ENCODE measurements around the gene COL4A2.
A peak's percentile ranks its signal among the peaks of the same experiment; 100 is the strongest.

The COL4A2 gene

GRCh38 chr13:110329798-110330461 lies 22.8 kb downstream of the COL4A2 start:
- Mint-ChIP-seq H3K4me3 (no peak overlapping the region), H3K27me3 (peaks cover 13% of the 10 kb centered on the region), H3K27ac (no peak overlapping the region), H3K4me1 (no peaks in the 10 kb centered on the region), H3K9me3 (no peaks in the 10 kb centered on the region), H3K36me3 (no peaks in the 10 kb centered on the region)

DNA sequence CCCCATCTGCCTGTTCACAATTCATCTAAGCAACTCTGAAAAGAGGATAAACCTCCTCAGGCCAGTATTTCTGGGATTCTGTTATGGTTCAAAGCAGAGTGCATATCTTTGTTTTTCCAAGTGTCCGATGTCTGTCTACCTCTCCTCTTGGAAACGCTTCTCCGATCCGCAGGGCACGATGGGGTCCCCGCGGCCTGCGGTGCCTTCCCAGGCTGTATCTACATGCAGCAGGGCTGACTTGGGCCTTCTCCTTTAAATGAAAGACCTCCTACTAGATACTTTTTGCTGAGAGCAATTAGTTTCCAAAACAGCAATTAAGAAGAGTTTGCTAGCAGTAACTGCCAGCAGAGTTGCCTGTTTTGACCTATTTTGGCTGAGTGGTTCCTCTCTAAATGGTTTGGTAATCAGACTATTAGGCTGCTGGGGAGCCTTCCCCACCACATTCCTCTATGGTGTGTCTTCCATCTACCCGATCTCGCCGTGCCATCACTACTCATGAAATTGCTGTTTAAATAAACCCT lies 23.5 kb downstream of the COL4A2 start:
- Mint-ChIP-seq H3K4me1 (no peaks in the 10 kb centered on the region), H3K4me3 (no peak overlapping the region), H3K27me3 (peaks cover 9% of the 10 kb centered on the region), H3K27ac (no peak overlapping the region), H3K9me3 (no peaks in the 10 kb centered on the region), H3K36me3 (no peaks in the 10 kb centered on the region)

- peaks cover 9% of the 10 kb centered on the region for H3K27me3 Mint-ChIP-seq
- no peak overlapping the region for H3K4me3 Mint-ChIP-seq
- no peak overlapping the region for H3K27ac Mint-ChIP-seq
- no peaks in the 10 kb centered on the region for H3K36me3 Mint-ChIP-seq
- H3K9me3 Mint-ChIP-seq: no peaks in the 10 kb centered on the region
- H3K4me1 Mint-ChIP-seq: no peaks in the 10 kb centered on the region
Measured at GRCh38 chr13:110331362-110331761, 24.3 kb downstream of the COL4A2 start.

- Mint-ChIP-seq H3K4me1 (no peaks in the 10 kb centered on the region), H3K36me3 (no peaks in the 10 kb centered on the region), H3K4me3 (no peak overlapping the region), H3K9me3 (no peaks in the 10 kb centered on the region), H3K27me3 (peaks cover 1% of the 10 kb centered on the region), H3K27ac (no peak overlapping the region)
Measured at GRCh38 chr13:110332750-110333149, 25.7 kb downstream of the COL4A2 start.

- Mint-ChIP-seq H3K36me3 (no peaks in the 10 kb centered on the region), H3K27me3 (peaks cover 1% of the 10 kb centered on the region), H3K4me1 (peaks cover 2% of the 10 kb centered on the region), H3K27ac (no peak overlapping the region), H3K9me3 (no peaks in the 10 kb centered on the region), H3K4me3 (no peak overlapping the region)
Measured at GRCh38 chr13:110333837-110334236, 26.8 kb downstream of the COL4A2 start.

DNA sequence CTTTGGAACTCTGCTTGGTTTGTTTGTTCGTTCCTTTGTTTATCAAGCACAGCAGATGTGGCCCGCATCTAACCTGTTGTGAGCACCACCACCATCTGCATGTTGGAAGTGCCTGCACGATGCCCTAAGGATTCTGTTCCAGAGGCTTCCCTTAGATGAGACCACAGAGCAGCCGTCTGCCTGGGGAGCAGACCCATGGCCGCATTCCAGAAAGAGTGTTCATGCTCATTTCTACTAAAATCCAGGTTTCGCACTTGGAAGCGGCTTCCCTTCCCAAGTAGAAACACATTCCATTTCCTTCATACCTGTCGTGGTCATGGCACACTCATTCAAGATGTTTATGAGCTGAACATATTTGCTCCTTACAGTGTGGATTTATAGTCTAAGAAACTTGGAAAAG lies 27.2 kb downstream of the COL4A2 start:
- no peaks in the 10 kb centered on the region for H3K36me3 Mint-ChIP-seq

DNA sequence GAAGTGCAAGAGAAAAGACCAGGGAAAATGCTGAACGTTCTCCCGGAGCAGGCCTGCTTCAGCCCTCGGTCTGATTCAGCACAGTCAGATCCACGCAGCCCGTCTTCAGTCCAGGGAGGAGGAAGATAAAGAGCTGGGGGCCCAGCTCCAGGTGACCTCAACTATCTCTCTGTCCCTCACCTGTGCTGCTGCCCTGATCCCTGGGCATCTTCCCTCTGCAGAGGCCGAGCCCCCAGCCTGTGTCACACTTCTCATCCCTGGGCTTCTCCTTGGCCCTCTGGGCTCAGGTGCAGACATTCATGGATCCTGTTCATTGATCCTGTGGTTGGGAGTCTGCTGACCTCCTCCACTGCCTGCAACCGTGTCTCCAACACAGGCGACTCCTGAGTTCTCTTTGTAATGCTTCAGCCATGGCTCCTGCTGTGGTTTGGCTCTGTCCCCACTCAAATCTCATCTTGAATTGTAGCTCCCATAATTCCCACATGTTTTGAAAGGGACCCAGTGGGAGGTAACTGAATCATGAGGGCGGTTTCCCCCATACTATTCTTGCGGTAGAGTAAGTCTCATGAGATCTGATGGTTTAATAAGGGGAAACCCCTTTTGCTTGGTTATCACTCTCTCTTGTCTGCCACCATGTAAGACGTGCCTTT lies 27.9 kb downstream of the COL4A2 start:
- Mint-ChIP-seq H3K36me3 (no peaks in the 10 kb centered on the region), H3K27me3 (peaks cover 3% of the 10 kb centered on the region), H3K4me1 (peaks cover 13% of the 10 kb centered on the region), H3K4me3 (no peak overlapping the region), H3K9me3 (no peaks in the 10 kb centered on the region), H3K27ac (no peak overlapping the region)

More for the DNA sequence above, 27.2 kb downstream of the COL4A2 start:
- H3K27me3 Mint-ChIP-seq: peaks cover 3% of the 10 kb centered on the region
- H3K27ac Mint-ChIP-seq: no peak overlapping the region
- peaks cover 6% of the 10 kb centered on the region for H3K4me1 Mint-ChIP-seq
- H3K4me3 Mint-ChIP-seq: no peak overlapping the region
- H3K9me3 Mint-ChIP-seq: no peaks in the 10 kb centered on the region

DNA sequence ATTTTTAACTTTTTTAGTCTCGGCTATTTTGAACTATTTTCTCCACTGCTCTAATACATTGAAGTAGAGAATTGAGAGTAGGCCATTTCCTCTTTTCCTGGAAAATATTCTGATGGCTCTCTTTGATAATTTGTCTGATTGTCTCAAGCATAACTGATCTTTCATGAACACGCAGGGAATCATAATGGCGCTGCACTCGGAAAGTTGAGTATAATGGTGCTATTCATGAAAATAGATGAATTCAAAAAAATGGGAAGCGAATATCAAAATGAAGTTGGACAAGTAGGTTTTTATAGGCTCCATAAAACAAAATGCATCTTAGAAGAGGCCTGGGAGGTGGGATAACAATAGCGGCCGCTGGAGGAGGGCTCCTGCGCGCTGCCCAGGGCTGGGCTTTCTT lies 29.0 kb downstream of the COL4A2 start:
- Mint-ChIP-seq H3K4me1 (peaks cover 24% of the 10 kb centered on the region), H3K4me3 (no peak overlapping the region), H3K9me3 (no peaks in the 10 kb centered on the region), H3K27me3 (peaks cover 3% of the 10 kb centered on the region), H3K36me3 (no peaks in the 10 kb centered on the region), H3K27ac (no peak overlapping the region)

- H3K9me3 Mint-ChIP-seq: no peaks in the 10 kb centered on the region
- H3K36me3 Mint-ChIP-seq: no peaks in the 10 kb centered on the region
- H3K27me3 Mint-ChIP-seq: peaks cover 3% of the 10 kb centered on the region
- no peak overlapping the region for H3K4me3 Mint-ChIP-seq
- no peak overlapping the region for H3K27ac Mint-ChIP-seq
- H3K4me1 Mint-ChIP-seq: peaks cover 30% of the 10 kb centered on the region
Measured at GRCh38 chr13:110336681-110337080, 29.6 kb downstream of the COL4A2 start.

- H3K9me3 Mint-ChIP-seq: no peaks in the 10 kb centered on the region
- H3K4me3 Mint-ChIP-seq: no peak overlapping the region
- H3K4me1 Mint-ChIP-seq: peaks cover 33% of the 10 kb centered on the region
- peaks cover 3% of the 10 kb centered on the region for H3K27me3 Mint-ChIP-seq
- no peaks in the 10 kb centered on the region for H3K36me3 Mint-ChIP-seq
- H3K27ac Mint-ChIP-seq: peak overlapping the region; percentile 51
Measured at GRCh38 chr13:110337247-110337646, 30.2 kb downstream of the COL4A2 start.

DNA sequence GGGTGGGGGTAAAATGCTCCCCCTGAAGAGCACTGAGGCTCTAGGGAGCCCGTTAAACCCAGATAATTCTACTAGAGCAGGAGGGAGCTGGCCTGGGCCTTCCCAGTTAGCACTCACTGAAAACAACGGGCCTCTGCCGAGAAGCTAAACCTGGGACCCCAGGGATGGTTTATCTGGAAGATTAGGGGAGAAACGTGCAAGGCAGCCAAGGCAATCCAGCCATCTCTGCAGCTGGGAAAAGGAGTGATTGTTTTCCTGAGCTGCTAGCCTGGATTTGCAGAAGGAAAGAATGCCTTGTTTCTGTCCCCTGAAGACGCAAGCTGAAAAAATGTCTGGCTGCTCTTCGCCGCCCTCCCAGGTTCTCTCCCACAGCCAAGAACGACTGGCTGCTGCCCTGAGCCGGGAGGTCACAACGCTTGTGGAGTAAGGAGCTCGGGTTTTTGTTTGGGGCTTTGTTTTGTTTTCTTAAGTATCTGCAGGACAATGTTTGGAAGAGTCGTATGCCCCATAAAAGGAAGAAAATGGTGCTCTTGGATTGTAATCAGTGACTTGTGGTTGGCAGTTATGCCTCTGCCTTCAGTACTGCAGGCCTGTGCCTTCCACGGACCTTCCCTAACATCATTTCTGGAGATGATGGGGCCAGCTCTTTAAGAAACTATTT lies 31.5 kb downstream of the COL4A2 start:
- peaks cover 33% of the 10 kb centered on the region for H3K4me1 Mint-ChIP-seq
- H3K27ac Mint-ChIP-seq: no peak overlapping the region
- H3K9me3 Mint-ChIP-seq: no peaks in the 10 kb centered on the region
- no peak overlapping the region for H3K4me3 Mint-ChIP-seq
- peaks cover 3% of the 10 kb centered on the region for H3K27me3 Mint-ChIP-seq
- no peaks in the 10 kb centered on the region for H3K36me3 Mint-ChIP-seq

DNA sequence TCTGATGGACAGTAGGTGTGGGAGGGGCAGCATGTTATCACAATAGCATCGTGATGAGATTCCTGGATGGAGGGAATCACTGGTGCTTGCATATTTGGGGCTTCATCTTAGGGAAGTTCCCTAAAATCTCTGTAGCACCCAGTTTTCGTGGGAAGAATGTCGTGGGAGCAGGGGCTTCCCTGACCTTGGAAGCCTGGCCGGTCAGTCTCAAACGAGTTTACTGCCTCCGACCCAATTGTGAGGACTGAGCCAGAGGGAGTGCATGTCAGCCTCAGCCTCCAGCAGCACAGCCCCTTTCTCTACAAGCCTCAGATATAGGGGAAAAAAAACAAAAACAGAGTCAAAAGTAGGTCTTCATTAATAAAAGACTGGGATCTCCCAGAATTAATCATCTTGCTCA lies 32.2 kb downstream of the COL4A2 start:
- Mint-ChIP-seq H3K27ac (no peak overlapping the region), H3K4me1 (peaks cover 33% of the 10 kb centered on the region), H3K4me3 (no peak overlapping the region), H3K9me3 (no peaks in the 10 kb centered on the region), H3K27me3 (peaks cover 3% of the 10 kb centered on the region), H3K36me3 (no peaks in the 10 kb centered on the region)

- Mint-ChIP-seq H3K4me3 (no peak overlapping the region), H3K27ac (peak overlapping the region; percentile 47), H3K27me3 (peaks cover 3% of the 10 kb centered on the region), H3K9me3 (no peaks in the 10 kb centered on the region), H3K36me3 (no peaks in the 10 kb centered on the region), H3K4me1 (peaks cover 33% of the 10 kb centered on the region)
Measured at GRCh38 chr13:110339975-110340550, 33.0 kb downstream of the COL4A2 start.

GRCh38 chr13:110340812-110341444 lies 33.8 kb downstream of the COL4A2 start:
- Mint-ChIP-seq H3K27ac (peak overlapping the region; percentile 47), H3K36me3 (no peaks in the 10 kb centered on the region), H3K4me3 (peak overlapping the region; percentile 75), H3K9me3 (no peaks in the 10 kb centered on the region), H3K4me1 (peaks cover 33% of the 10 kb centered on the region), H3K27me3 (peaks cover 3% of the 10 kb centered on the region)

GRCh38 chr13:110341445-110342244 lies 34.6 kb downstream of the COL4A2 start:
- Mint-ChIP-seq H3K36me3 (no peaks in the 10 kb centered on the region), H3K4me1 (peaks cover 33% of the 10 kb centered on the region), H3K9me3 (no peaks in the 10 kb centered on the region), H3K4me3 (peak overlapping the region; percentile 75), H3K27ac (peak overlapping the region; percentile 3), H3K27me3 (peaks cover 3% of the 10 kb centered on the region)
